Measurements from ENCODE around the gene CTNNA1. TPM values are rescaled to one million over a fixed set of nuclear protein-coding genes. Genes with fewer than 3 reads are reported as not detected.

The CTNNA1 gene
- total and polyA plus RNA-seq, 9 of the 15 experiments (the other 6 are each of a cell fraction or from before 2014, with no cell fraction given): 29.6 to 117 (median 89.1) TPM

DNA sequence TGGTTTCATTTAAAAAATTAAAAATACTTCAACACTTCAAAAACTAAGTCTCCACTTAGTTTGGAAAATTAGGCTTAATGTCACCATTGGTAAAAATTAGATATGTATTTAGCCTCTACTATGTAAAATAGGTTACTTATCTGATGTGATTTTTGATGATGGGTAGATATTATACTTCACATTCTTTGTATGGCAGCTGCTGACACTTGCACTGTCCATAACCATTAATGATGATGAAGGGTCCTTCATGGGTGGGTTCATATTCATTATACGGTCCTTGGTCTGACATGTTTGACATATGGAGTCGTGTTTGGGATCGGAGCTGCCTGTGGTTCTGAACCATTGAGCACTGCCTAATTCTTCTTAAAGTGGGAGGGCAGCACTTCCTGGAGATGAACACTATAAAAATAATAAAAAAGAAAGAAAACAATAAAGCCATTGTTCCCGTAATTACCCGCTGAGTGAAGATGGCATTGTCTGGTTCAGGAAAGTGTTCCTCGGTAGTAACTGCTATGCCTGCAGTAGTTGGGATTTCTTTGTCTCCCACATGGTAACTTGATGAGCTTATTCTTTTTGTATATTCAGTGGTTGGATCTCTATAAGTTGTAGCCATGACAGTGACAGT lies 119.7 kb downstream of the CTNNA1 start (continued):
- TF ChIP-seq, protein P1, sequence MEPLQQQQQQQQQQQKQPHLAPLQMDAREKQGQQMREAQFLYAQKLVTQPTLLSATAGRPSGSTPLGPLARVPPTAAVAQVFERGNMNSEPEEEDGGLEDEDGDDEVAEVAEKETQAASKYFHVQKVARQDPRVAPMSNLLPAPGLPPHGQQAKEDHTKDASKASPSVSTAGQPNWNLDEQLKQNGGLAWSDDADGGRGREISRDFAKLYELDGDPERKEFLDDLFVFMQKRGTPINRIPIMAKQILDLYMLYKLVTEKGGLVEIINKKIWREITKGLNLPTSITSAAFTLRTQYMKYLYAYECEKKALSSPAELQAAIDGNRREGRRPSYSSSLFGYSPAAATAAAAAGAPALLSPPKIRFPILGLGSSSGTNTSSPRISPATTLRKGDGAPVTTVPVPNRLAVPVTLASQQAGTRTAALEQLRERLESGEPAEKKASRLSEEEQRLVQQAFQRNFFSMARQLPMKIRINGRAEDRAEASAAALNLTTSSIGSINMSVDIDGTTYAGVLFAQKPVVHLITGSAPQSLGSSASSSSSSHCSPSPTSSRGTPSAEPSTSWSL (CRISPR knock-in tag; IDR thresholded peaks at IDR 0.05; ENCODE audit: borderline replicate concordance): no peak
- no peak for TF ChIP-seq RUNX1 (IDR thresholded peaks at IDR 0.05; ENCODE audit: low read depth)
- no peak for TF ChIP-seq MTA1 (IDR thresholded peaks at IDR 0.05; ENCODE audit: borderline replicate concordance)
- no peak for TF ChIP-seq SMC3 (conservative IDR thresholded peaks at IDR 0.05; ENCODE audit: insufficient read depth, low read depth, low read length)
- TF ChIP-seq CCAR2 (IDR thresholded peaks at IDR 0.05; ENCODE audit: low read depth, low read length): no peak
- TF ChIP-seq POLR2H (tag; IDR thresholded peaks at IDR 0.05; ENCODE audit: low read depth): no peak
- TF ChIP-seq FOXP1 (CRISPR knock-in tag; IDR thresholded peaks at IDR 0.05): no peak
- TF ChIP-seq RAD51 (IDR thresholded peaks at IDR 0.05; ENCODE audit: borderline replicate concordance, low read depth): no peak
- no peak for TF ChIP-seq EP300 (IDR thresholded peaks at IDR 0.05; ENCODE audit: low read length)
- TF ChIP-seq CBFB (CRISPR knock-in tag; IDR thresholded peaks at IDR 0.05): no peak
- no peak for TF ChIP-seq RB1 (IDR thresholded peaks at IDR 0.05; ENCODE audit: low read depth)
- TF ChIP-seq KDM5B (IDR thresholded peaks at IDR 0.05; ENCODE audit: insufficient replicate concordance, low read depth, low read length): no peak

Data from K562 (cell line).